GM12892 (cell line): Measurements from ENCODE around the gene ABHD18.
"Not testable (repeated sequence)": the region's sequence is repeated elsewhere in the genome, so short reads cannot be mapped to it uniquely, and the experiment has no call there.

ENCODE experiments used
- DNase-seq: peaks from one replicate; pipeline ENCODE4 v3.0.0; 2011; ENCODE audit not compliant: insufficient read length
- FAIRE-seq: peaks from 2 replicates; lab custom pipeline; 2011; peaks lifted over from hg19 to GRCh38; lab: Jason Lieb, UNC
- POLR2A ChIP-seq: IDR thresholded peaks from 2 replicates; pipeline ENCODE4 v1.6.1; 2011; ENCODE audit warnings: low read depth, low read length, control low read depth
- POLR2AphosphoS5 ChIP-seq: IDR thresholded peaks from 2 replicates; pipeline ENCODE4 v1.6.1; 2011; ENCODE audit warnings: low read depth, low read length, control low read depth
- TAF1 ChIP-seq: IDR thresholded peaks from 2 replicates; pipeline ENCODE4 v1.6.1; 2011; ENCODE audit warnings: low read depth, mild to moderate bottlenecking, control low read depth, low read length, borderline replicate concordance

Gene ABHD18

GRCh38 chr4:128060121-128060698 is 95.0 kb downstream of the ABHD18 start:
- FAIRE-seq (peak; percentile 63), DNase-seq (no peak)
- TF ChIP-seq POLR2A (no peak), TAF1 (no peak), POLR2AphosphoS5 (no peak)

- peak; percentile 87 for DNase-seq
- FAIRE-seq: peak; percentile 99
- peak; percentile 92 for TF ChIP-seq POLR2A
- TF ChIP-seq POLR2AphosphoS5: peak; percentile 82
- peak; percentile 42; the same call in 1 of the 2 replicates for TF ChIP-seq TAF1
Observed at GRCh38 chr4:128060699-128061565, 95.7 kb downstream of the ABHD18 start, which contains the start of gene LARP1B. TSS of gene LARP1B (plus strand) at chr4:128061312. CDS start at chr4:128074952, 13,640 bp downstream.

- TF ChIP-seq POLR2A (0 out of 2 replicates have a peak, but pooled peaks have one; percentile 15), POLR2AphosphoS5 (no peak), TAF1 (no peak)
- peak; percentile 70 for FAIRE-seq
Observed at GRCh38 chr4:128061566-128062536, 96.6 kb downstream of the ABHD18 start.

GRCh38 chr4:128066453-128066820 is 101.2 kb downstream of the ABHD18 start:
- DNase-seq, FAIRE-seq: not testable (repeated sequence)

More at GRCh38 chr4:128061566-128062536, 96.6 kb downstream of the ABHD18 start:
- DNase-seq: peak; percentile 52

GRCh38 chr4:128068918-128069317 is 103.7 kb downstream of the ABHD18 start:
- TF ChIP-seq POLR2A: no peak
- TF ChIP-seq TAF1: no peak
- TF ChIP-seq POLR2AphosphoS5: no peak
- no peak for FAIRE-seq
- no peak for DNase-seq

GRCh38 chr4:128076464-128076863 is 111.3 kb downstream of the ABHD18 start:
- FAIRE-seq: no peak
- DNase-seq: no peak
- no peak for TF ChIP-seq POLR2A
- TF ChIP-seq POLR2AphosphoS5: no peak
- no peak for TF ChIP-seq TAF1
